Right renal pelvis (tissue), 4 donors: ENCODE measurements around the gene ADAM12. TPM values are rescaled to one million over a fixed set of nuclear protein-coding genes. Genes with fewer than 3 reads are reported as not detected.
A peak's percentile ranks its signal among the peaks of the same experiment; 100 is the strongest.

Source experiments
- DNase-seq, 4 donors: peaks; one replicate each; pipeline ENCODE4 v3.0.0-alpha.2; 2013; ENCODE audit warnings: low read depth in 4 of 4, low spot score in 3 of 4, missing footprints in 1 of 4
- polyA plus RNA-seq, 4 donors: library from polyadenylated mRNA; unstranded; fragments of 120-200 nt; gene quantifications; one replicate each; pipeline ENCODE4 v1.2.1, GENCODE V29; 2013; ENCODE audit not compliant: insufficient read length in 4 of 4

ADAM12 gene
- polyA plus RNA-seq, 4 donors = 17.9 to 29.0 (median 27.5) TPM

- DNase-seq = peak; percentile 55 to 88 (median 84)
Measured at GRCh38 chr10:126041804-126042231, 346.5 kb downstream of the ADAM12 start.

- DNase-seq = no peak
Measured at GRCh38 chr10:126041117-126041516, 347.2 kb downstream of the ADAM12 start.

- DNase-seq = no peak
Measured at GRCh38 chr10:126037946-126038345, 350.3 kb downstream of the ADAM12 start.

- DNase-seq = no peak
Measured at GRCh38 chr10:126036515-126036914, 351.8 kb downstream of the ADAM12 start.

GRCh38 chr10:126034586-126034985 is 353.7 kb downstream of the ADAM12 start:
- no peak for DNase-seq

GRCh38 chr10:126029999-126030398 is 358.3 kb downstream of the ADAM12 start:
- no peak for DNase-seq

DNA sequence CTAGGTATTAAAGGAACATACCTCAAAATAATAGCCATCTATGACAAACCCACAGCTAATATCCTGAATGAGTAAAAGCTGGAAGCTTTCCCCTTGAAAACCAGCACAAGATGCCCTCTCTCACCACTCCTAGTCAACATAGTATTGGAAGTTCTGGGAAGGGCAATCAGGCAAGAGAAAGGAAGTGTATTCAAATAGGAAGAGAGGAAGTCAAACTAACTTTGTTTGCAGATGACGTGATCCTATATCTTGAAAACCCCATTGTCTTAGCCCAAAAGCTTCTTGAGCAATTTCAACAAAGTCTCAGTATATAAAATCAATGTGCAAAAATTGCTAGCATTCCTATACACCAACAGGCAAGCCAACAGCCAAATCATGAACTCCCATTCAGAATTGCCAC is 360.6 kb downstream of the ADAM12 start:
- no peak for DNase-seq

DNA sequence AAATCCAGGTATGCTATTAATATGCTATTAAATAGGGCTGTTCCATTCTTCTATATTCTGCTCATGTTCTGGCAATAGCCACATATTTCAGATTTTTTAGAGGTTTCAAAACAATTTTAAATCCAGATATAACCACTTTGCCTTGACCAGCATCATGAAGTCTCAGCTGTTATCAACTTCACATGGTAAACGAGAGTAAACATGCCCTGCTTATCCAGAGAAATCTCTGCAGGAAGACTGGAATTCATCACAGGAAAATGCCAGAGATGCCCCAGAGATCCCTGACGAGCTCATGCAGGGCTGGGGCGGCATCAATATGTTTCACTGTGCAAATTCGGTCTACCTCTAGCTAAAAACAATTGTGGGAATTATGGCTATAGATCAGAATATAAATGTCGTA is 365.4 kb downstream of the ADAM12 start:
- DNase-seq = no peak

DNA sequence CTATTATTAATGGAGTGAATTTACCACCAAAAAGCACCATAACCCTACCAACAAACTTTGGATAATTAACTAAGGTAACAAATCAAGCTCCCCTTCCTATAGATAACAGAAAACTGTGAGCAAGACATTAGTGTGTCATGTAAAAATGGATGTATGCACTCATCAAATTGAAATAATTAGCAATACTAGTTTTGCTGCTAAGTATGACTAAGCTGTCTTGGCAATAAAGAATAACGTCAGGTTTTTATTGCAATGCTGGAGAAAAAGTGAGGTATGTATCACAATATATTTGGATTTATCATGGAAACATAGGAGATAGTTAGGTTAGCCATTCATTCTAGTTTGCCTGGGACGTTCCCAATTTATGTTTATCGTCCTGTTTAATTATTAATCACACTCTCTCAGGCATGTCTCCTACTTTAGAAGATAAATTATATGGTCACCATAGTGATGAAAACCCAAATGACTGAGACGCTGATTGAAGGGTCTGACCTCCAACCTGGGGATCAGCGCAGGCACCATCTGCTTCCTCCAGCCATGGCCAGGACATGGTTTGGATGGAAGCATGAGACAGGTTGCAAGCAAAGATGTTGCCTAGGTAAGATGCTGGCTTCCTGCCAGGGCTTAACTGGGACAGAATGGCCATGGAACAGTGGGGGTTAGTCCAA is 366.3 kb downstream of the ADAM12 start:
- DNase-seq = no peak

DNA sequence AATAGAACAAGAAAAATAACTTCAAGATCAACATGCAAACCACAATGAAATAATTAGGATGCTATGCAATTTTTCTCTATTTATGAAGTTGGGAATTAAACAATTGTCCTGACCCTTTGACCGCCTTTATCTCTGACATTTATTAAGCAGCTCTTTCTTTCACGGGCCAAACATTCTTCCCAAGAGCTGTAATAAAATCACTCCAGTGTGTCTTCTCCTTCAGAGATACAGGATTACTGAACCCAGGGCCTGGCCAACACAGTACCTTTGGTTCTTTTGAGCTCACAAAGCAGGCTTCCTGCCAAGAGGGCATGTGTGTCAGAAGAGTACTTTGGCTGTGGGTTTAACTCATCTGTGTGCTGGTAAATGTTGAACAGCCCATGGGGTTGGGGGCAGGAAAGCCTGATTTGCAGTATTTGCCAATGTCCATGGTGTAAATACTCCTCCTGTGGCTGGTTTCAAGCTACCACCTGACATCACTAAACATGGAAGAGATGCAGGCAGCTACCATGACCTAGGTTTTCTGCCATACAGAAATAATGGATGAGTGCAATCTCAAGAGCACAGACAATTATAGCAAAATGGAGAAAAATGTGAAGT is 370.2 kb downstream of the ADAM12 start:
- DNase-seq = no peak

- DNase-seq = no peak
Measured at GRCh38 chr10:126016882-126017281, 371.4 kb downstream of the ADAM12 start.

- DNase-seq = no peak
Measured at GRCh38 chr10:126016156-126016805, 372.0 kb downstream of the ADAM12 start.

- DNase-seq = no peak
Measured at GRCh38 chr10:126015413-126015812, 372.9 kb downstream of the ADAM12 start.

DNA sequence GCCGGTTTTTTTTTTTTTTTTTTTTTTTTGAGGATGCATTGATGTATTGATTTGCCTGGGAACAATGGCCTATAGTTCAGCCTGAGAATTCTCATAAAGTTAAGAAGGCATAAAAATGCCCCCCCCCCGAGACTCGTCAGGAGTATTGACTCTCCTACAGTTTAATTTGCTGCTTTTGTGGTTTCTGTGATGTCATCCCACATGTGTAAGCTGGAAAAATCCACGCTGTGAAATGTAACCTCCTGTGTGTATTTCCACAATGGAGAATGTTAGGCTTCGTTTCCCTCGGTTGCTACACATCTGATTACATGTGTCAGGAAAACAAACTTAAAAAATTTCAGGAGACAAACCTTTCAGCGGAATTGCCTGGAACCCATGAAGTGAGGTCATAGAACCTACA is 374.0 kb downstream of the ADAM12 start:
- no peak for DNase-seq

GRCh38 chr10:126013489-126014281 is 374.6 kb downstream of the ADAM12 start:
- DNase-seq = no peak

DNA sequence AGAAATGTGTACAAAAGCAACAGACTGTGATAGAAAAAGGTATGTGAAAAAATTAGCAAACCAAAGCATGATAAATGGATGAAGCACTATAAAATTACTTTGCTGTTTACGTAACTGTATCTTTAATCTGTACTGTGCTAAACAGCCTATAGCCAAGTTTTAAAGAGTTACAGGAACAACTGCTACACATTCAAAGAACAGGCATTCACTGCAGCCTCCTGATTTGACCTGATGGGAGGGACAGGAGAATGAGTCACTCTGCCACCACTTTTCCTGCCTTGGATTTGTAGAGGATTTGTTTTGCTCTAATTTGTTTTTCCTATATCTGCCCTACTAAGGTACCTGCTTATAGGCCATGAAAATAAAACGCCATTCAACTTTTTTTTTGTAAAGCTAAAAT is 375.8 kb downstream of the ADAM12 start:
- no peak for DNase-seq

- no peak for DNase-seq
Measured at GRCh38 chr10:126011995-126012394, 376.3 kb downstream of the ADAM12 start.

GRCh38 chr10:126009650-126010049 is 378.6 kb downstream of the ADAM12 start:
- DNase-seq = no peak

DNA sequence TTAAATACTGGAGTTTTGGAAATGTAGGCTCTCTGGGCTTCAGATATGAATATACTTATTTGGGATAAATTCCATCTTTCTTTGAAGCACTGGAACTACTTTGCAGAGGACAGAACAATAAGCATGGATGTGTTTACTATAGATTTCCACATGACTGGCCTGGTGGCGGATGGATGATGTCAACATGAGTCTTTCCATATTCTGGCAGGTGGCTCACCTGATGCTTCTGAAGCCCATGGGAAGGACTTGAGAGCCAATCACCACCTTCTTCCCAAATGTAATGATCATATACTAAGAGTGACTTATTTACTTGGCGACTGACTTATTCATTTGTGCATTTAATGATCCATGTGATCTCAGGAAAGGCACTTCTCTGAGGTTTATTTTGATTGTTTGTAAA is 381.4 kb downstream of the ADAM12 start:
- DNase-seq = no peak

GRCh38 chr10:126006264-126006663 is 382.0 kb downstream of the ADAM12 start:
- no peak for DNase-seq

- no peak for DNase-seq
Measured at GRCh38 chr10:126004752-126005151, 383.5 kb downstream of the ADAM12 start.
